GM19455 (cell line): ENCODE measurements around the gene CEP70.
"Not testable (repeated sequence)": the region's sequence is repeated elsewhere in the genome, so short reads cannot be mapped to it uniquely, and the experiment has no call there.

Experiments
- ATAC-seq: cut with Tn5 transposase; IDR thresholded peaks from one replicate; pipeline ENCODE4 v1.9.1; 2021; ENCODE audit not compliant: unreplicated experiment

CEP70 gene, protein sequence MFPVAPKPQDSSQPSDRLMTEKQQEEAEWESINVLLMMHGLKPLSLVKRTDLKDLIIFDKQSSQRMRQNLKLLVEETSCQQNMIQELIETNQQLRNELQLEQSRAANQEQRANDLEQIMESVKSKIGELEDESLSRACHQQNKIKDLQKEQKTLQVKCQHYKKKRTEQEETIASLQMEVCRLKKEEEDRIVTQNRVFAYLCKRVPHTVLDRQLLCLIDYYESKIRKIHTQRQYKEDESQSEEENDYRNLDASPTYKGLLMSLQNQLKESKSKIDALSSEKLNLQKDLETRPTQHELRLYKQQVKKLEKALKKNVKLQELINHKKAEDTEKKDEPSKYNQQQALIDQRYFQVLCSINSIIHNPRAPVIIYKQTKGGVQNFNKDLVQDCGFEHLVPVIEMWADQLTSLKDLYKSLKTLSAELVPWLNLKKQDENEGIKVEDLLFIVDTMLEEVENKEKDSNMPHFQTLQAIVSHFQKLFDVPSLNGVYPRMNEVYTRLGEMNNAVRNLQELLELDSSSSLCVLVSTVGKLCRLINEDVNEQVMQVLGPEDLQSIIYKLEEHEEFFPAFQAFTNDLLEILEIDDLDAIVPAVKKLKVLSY

GRCh38 chr3:138594150-138594934 is at the start of gene CEP70:
CEP70 (minus strand) TSS chr3:138594260; CDS start chr3:138572927, 21,333 bp downstream.
- ATAC-seq = peak; percentile 92

- ATAC-seq = no peak
Observed at GRCh38 chr3:138642927-138643253, 48.8 kb upstream of the CEP70 start.

- no peak for ATAC-seq
Observed at GRCh38 chr3:138642226-138642926, 48.3 kb upstream of the CEP70 start.

DNA sequence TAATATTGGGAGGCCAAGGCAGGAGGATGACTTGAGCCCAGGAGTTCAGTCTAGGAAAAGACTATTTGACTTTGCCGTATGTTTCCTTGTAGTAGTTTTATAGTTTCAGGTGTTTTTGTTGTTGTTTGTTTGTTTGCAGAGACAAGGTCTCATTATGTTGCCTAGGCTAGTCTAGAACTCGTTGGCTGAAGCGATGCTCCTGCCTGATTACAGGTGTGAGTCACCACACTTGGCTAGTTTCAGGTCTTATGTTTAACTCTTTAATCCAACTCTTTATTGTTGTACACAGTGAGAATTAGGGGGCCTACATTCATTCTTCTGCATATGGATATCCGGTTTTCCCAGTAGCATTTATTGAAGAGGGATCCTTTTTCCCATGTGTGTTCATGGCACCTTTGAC is 46.5 kb upstream of the CEP70 start:
- ATAC-seq = no peak

DNA sequence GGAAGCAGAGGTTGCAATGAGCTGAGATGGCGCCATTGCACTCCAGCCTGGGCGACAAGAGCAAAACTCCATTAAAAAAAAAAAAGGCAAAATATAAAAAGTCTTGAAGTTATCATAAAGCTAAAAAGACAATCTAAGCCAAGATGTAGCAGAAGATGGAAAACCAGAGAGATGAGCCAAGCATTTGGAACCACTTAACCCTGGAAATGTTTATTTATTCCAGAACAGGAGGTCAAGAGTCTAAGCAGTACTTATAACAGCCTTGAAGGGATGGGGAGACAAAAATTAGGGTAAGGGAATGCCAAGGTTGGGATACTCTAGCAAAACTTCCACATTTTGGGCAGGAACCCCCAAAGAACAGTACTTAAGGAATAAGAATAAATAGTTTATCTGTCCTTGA is 44.6 kb upstream of the CEP70 start:
- ATAC-seq = no peak

DNA sequence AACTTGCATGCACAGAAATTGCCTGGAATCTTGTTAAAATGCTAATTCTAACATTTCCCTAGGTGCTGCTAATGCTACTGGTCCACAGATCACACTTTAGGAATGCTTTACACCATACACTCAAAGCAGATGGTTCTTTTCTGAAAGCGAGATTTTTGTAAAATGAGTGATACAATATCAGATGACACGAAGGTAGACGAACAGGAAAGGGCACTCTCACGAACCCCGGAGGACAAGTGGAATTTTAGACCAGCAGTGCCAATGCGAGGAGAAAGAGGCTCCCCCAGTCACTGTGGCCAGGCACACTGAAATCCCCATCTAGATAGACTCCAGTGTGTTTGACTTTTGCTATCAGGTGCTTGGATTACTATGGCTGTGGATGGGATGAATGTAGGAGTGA is 35.5 kb upstream of the CEP70 start:
- ATAC-seq = no peak

GRCh38 chr3:138625707-138626365 is 31.8 kb upstream of the CEP70 start:
- no peak for ATAC-seq

DNA sequence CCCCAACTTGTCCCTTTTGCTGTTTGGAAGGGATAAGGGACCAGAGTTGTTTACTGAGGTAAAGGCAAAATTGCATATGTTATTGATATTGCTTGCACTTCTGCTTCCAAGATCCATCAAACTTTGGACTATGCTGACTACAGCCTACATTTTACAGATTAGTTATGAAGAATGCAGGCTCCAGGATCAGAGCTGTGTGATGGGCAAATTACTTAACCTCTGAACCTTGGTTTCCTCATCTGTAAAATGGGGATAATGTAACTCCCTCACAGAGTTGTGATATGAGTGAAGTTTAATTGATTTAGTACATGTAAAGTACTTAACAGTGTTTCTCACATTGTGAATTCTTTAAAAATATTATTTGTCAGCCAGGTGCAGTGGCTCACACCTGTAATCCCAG is 30.5 kb upstream of the CEP70 start:
- no peak for ATAC-seq

DNA sequence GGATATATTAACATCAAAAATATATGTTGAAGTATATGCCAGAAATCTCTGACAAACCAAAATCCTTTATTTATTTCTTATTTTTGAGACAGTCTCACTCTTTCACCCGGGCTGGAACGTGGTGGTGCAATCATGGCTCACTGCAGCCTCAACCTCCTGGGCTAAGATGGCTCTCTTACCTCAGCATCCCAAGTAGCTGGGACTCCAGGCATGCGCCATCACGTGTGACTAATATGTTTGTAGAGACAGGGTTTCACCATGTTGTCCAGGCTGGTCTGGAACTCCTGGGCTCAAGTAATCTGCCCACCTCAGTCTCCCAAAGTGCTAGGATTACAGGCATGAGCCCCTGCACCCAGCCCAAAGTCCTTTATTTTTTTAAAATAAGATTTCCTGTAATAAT is 26.4 kb upstream of the CEP70 start:
- no peak for ATAC-seq

GRCh38 chr3:138615462-138615861 is 21.4 kb upstream of the CEP70 start:
- ATAC-seq = no peak

GRCh38 chr3:138609898-138610266 is 15.8 kb upstream of the CEP70 start:
- no peak for ATAC-seq

- peak; percentile 72 for ATAC-seq
Observed at GRCh38 chr3:138608322-138609135, 14.5 kb upstream of the CEP70 start, which contains the start of gene FAIM. FAIM (plus strand) TSS chr3:138608771; CDS start chr3:138619727, 10,956 bp downstream.

- ATAC-seq = not testable (repeated sequence)
Observed at GRCh38 chr3:138604106-138604595, 10.1 kb upstream of the CEP70 start.

GRCh38 chr3:138601661-138602060 is 7.6 kb upstream of the CEP70 start:
- ATAC-seq = not testable (repeated sequence)

DNA sequence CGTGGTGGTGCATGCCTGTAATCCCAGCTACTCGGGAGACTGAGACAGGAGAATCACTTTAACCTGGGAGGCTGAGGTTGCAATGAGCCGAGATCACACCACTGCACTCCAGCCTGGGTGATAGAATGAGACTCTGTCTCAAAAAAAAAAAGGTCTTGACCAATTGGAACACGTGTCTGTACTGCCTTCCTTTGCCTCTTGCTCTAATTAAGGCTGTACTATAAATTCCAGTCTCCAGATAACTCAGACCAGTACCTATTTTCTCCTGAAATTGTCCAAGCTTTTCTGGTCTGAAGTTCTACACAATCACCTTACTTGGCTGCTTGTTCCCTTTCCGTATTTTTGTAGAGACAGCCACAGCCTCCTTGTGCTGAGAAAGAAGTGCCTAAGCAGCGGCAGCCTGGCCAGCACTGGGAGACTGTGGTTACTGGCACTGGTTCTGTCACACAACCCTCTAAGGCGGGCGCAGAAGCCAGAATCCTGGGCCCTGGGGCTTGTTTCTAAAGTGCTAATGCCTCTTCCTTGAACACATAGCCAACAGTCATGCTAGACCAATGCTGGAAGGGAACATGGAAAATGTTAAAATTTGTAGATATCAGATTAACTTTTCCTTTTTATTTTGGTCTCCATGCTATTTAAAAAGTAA is 6.2 kb upstream of the CEP70 start:
- ATAC-seq = no peak

- no peak for ATAC-seq
Observed at GRCh38 chr3:138598534-138598933, 4.5 kb upstream of the CEP70 start.

GRCh38 chr3:138597186-138597976 is 3.3 kb upstream of the CEP70 start:
- ATAC-seq = not testable (repeated sequence)

GRCh38 chr3:138594935-138595610 is 1.0 kb upstream of the CEP70 start:
- peak; percentile 2 for ATAC-seq
